ENCODE measurements around the gene CEP63. TPM values are rescaled to one million over a fixed set of nuclear protein-coding genes. Genes with fewer than 3 reads are reported as not detected.

The CEP63 gene
- polyA plus RNA-seq, 1 experiment: 16.3 TPM

DNA sequence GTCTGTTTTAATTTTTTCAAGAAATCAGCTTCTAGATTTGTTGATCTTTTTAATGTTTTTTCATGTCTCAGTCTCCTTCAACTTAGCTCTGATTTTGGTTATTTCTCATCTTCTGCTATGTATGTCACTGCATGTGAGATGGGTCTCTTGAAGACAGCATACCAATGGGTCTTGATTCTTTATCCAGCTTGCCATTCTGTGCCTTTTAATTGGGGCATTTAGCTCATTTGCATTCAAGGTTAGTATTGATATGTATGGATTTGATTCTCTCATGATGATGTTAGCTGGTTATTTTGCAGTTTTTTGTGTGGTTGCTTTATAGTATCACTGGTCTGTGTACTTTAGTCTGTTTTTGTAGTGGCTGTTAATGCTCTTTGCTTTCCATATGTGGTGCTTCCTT is 39.4 kb downstream of the CEP63 start:
- H3K4me3 ChIP-seq (ENCODE audit: low read depth, low read length): no peak overlapping the region
- no peaks in the 10 kb centered on the region for H3K27me3 ChIP-seq (ENCODE audit: control insufficient read depth, insufficient read depth, low read length)
- ChIA-PET CTCF (interaction anchor here (0.7 kb wide), 1 partner anchor 21 kb away, joined by 3 read pairs; no protein-coding TSS in a partner anchor), POLR2A (interaction anchor here (0.6 kb wide), 1 partner anchor 1671 kb away, joined by 3 read pairs; no protein-coding TSS in a partner anchor)
- TF ChIP-seq, protein P1, sequence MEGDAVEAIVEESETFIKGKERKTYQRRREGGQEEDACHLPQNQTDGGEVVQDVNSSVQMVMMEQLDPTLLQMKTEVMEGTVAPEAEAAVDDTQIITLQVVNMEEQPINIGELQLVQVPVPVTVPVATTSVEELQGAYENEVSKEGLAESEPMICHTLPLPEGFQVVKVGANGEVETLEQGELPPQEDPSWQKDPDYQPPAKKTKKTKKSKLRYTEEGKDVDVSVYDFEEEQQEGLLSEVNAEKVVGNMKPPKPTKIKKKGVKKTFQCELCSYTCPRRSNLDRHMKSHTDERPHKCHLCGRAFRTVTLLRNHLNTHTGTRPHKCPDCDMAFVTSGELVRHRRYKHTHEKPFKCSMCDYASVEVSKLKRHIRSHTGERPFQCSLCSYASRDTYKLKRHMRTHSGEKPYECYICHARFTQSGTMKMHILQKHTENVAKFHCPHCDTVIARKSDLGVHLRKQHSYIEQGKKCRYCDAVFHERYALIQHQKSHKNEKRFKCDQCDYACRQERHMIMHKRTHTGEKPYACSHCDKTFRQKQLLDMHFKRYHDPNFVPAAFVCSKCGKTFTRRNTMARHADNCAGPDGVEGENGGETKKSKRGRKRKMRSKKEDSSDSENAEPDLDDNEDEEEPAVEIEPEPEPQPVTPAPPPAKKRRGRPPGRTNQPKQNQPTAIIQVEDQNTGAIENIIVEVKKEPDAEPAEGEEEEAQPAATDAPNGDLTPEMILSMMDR (IDR thresholded peaks at IDR 0.05; ENCODE audit: low read depth, low read length): no peak
- H3K27ac ChIP-seq (ENCODE audit: low read depth, low read length): no peak overlapping the region
- H3K9me3 ChIP-seq (ENCODE audit: control insufficient read depth, insufficient read depth, low read length): peaks cover 3% of the 10 kb centered on the region; the same call in 1 of the 2 replicates
- DNase-seq (ENCODE audit: low read depth, low spot score): no peak

- H3K9me3 ChIP-seq (ENCODE audit: control insufficient read depth, insufficient read depth, low read length): peaks cover 3% of the 10 kb centered on the region; the same call in 1 of the 2 replicates
- TF ChIP-seq, protein P1 (IDR thresholded peaks at IDR 0.05; ENCODE audit: low read depth, low read length): no peak
- POLR2A ChIA-PET: no interaction called here
- no peak overlapping the region for H3K27ac ChIP-seq (ENCODE audit: low read depth, low read length)
- H3K27me3 ChIP-seq (ENCODE audit: control insufficient read depth, insufficient read depth, low read length): no peaks in the 10 kb centered on the region
- H3K4me3 ChIP-seq (ENCODE audit: low read depth, low read length): no peak overlapping the region
- no peak for DNase-seq (ENCODE audit: low read depth, low spot score)
- CTCF ChIA-PET: no interaction called here
Observed at GRCh38 chr3:134526319-134526718, 40.5 kb downstream of the CEP63 start.

DNA sequence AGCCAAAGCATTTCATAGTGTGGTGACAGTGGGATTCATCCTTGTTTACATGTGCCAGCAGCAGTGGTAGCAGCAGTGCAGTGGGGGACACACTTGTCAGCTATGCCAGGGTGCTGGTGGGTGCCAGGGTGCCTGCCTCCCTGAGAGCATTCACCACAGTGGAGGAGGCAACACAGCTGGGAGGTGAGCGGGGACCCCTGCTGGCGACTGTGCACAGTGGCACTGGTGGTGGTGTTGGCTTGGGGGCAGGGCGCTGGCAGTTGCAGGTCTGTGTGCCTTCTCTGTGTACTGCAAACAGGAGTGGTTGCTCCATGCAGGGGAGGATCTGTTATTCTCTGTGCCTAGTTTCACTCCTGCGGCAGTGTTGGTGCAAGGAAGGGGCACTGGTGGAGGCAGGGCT is 41.2 kb downstream of the CEP63 start:
- no peak for DNase-seq (ENCODE audit: low read depth, low spot score)
- peaks cover 3% of the 10 kb centered on the region; the same call in 1 of the 2 replicates for H3K9me3 ChIP-seq (ENCODE audit: control insufficient read depth, insufficient read depth, low read length)
- POLR2A ChIA-PET: no interaction called here
- no peak overlapping the region for H3K27ac ChIP-seq (ENCODE audit: low read depth, low read length)
- H3K27me3 ChIP-seq (ENCODE audit: control insufficient read depth, insufficient read depth, low read length): no peaks in the 10 kb centered on the region
- CTCF ChIA-PET: interaction anchor here (1.0 kb wide), 1 partner anchor 314 kb away, joined by 3 read pairs; no protein-coding TSS in a partner anchor
- H3K4me3 ChIP-seq (ENCODE audit: low read depth, low read length): no peak overlapping the region
- TF ChIP-seq, protein P1 (IDR thresholded peaks at IDR 0.05; ENCODE audit: low read depth, low read length): peak; percentile 19; the same call in 1 of the 2 replicates

GRCh38 chr3:134527538-134528186 is 41.8 kb downstream of the CEP63 start:
- no peak overlapping the region for H3K4me3 ChIP-seq (ENCODE audit: low read depth, low read length)
- no peak for DNase-seq (ENCODE audit: low read depth, low spot score)
- ChIA-PET POLR2A (no interaction called here), CTCF (interaction anchor here (1.0 kb wide), 1 partner anchor 315 kb away, joined by 3 read pairs; no protein-coding TSS in a partner anchor)
- no peaks in the 10 kb centered on the region for H3K27me3 ChIP-seq (ENCODE audit: control insufficient read depth, insufficient read depth, low read length)
- H3K9me3 ChIP-seq (ENCODE audit: control insufficient read depth, insufficient read depth, low read length): peaks cover 3% of the 10 kb centered on the region; the same call in 1 of the 2 replicates
- TF ChIP-seq, protein P1 (IDR thresholded peaks at IDR 0.05; ENCODE audit: low read depth, low read length): no peak
- no peak overlapping the region for H3K27ac ChIP-seq (ENCODE audit: low read depth, low read length)

- POLR2A ChIA-PET: no interaction called here
- no peaks in the 10 kb centered on the region for H3K9me3 ChIP-seq (ENCODE audit: control insufficient read depth, insufficient read depth, low read length)
- no peak overlapping the region for H3K27ac ChIP-seq (ENCODE audit: low read depth, low read length)
- H3K4me3 ChIP-seq (ENCODE audit: low read depth, low read length): no peak overlapping the region
- no peak for DNase-seq (ENCODE audit: low read depth, low spot score)
- H3K27me3 ChIP-seq (ENCODE audit: control insufficient read depth, insufficient read depth, low read length): no peaks in the 10 kb centered on the region
- CTCF ChIA-PET: no interaction called here
- TF ChIP-seq, protein P1 (IDR thresholded peaks at IDR 0.05; ENCODE audit: low read depth, low read length): no peak
Observed at GRCh38 chr3:134533493-134533892, 47.6 kb downstream of the CEP63 start.
